ENCODE results near the gene RHEX.

The RHEX gene

DNA sequence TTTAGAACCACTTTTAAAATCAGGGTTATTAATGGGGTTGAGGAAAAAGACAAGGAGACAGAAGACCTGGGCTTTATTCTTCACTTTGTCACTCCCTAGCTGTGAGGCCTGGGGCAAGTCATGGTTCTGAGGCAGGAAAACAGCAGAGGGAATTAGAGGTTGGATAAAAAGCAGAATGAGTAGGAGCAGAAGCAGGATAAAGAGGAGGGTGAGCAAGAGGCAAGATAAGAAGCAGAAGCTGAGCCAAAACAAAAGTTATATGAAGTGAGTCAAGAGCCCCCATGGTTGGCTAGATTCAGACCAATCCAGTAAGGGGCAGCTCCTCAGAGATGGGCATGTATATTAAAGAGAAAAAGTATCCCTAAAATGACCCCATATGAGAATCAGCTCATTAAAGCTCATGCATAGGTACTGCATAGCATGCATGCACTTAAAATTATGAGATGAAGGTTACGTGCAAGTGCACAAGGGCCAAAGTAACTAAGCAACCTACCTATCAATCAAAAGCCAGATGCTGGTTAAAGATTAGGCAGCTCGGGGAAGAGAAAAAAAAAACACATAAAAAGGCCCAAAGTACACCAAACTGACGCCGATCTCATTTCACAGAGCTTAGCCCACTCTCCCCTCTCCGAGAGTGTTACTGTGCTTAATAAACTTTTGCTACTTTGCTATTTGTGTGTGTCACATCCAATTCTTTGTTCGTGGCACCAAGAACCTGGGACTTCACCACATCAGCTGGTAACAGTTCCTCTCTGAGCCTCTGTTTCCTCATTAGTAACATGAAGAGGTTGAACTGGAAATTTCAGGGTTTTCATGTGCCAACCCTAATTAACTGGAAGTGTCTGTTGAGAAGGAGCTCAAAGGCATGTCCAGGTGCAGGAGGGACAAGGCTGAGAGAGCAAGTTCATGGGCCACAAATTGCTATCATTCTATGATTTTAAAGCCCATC, 62.0 kb downstream of the RHEX start:
- in situ Hi-C loops (cut with MboI; ENCODE audit: low sequenced_read_pairs), result no loop called here

DNA sequence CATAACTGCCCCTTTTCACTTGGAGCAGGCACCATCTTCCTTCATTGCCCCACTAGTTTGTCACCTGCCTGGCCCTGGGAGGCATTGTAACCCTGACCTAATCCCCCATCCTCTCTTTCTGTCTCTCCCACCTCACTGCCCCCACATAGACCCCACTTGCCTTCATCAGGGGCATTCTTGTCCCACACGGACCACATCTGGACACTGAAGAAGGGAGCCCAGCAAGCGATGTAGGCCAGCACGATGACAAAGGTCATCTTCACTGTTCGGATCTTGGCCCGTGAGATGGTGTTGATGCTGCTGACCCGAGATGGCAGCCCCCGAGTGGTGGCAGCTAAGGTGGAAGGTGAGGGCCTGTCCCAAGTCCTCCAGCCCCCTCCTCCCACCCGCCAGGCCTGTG, 62.8 kb downstream of the RHEX start:
- in situ Hi-C loops (cut with MboI; ENCODE audit: low sequenced_read_pairs), result no loop called here

DNA sequence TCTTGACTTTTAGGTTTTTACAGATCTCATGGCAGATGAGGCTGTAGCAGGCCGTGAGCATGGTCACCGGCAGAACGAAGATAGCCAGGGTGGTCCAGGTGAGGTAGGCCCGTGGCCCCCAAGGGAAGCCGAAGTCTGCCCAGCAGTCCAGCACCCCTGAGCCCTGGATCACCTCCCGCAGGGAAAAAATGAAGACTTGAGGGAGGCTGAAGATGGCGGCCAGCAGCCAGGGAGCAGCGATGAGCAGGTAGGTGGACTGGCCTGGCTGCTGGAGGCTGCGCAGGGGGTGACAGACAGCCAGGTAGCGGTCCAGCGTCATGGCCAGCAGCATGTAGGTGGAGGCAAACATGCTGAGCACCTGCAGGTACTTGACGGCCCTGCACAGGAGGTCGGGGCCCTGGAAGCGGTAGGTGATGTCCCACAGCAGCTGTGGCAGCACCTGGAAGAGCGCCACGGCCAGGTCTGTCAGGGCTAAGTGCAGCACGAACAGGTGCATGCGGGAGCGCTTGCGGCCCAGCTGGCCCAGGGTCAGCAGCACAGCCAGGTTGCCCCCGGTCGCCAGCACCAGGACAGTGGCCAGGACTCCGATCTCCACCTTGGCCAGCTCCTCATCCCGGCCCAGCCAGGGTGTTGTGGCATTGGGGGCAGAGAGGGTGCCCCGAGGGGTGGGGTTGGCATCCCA, 63.4 kb downstream of the RHEX start:
- in situ Hi-C loops (cut with MboI; ENCODE audit: low sequenced_read_pairs), result no loop called here

DNA sequence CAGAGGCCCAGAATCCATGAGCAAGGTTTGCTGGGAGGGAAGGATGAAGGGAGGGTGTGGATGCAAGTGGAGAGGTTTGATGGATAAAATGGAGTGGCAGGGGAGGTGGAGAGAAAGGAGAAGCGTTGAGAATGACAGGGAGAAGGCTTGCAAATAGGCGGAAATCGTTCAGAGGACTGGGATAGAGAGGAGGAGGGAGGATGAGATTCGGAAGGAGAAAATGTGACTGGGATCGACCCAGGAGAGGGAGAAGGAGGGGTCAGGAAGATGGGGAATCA, 63.8 kb downstream of the RHEX start:
- in situ Hi-C loops (cut with MboI; ENCODE audit: low sequenced_read_pairs), result no loop called here

DNA sequence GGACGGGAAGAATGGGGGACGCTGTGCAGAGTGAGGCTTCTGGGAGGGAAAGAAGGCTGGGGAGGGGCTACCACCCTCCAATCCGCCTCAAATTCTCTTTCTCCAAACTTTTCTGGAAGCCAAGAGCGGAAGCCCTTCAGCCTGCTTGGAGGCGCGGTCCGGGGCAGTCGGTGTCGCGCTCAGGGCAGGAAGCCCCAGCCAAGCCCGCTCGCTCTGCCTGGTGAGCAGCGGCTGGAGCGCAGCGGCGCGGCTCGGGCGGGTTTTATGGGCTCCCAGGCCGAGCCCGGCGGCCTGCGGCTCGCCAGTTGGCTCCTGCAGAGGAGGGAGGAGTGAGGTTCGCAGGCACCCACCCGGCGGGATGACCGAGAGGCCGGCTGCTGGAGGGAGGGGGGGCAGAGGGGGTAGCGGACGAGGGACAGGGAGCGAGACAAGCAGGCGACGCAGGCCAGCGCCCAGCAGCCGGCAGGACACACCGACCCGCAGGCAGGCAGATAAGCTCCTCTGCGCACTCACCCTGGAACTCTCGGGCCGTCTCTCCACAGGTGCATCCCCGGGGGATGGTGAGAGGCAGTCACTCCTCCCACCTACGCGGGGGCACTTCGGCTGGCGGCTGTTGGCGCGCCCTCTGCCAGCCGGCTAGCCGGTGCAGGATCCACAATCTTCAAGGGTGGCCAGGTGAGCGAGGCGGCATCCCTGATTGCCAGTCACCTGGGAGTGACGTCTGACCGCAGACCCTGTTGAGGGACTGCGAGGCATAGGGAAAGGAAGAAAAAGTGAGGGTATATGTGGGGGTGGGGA, 64.4 kb downstream of the RHEX start, which contains the start of gene AVPR1B:
Gene AVPR1B, minus strand, starts transcription at position 238 of the 798 bp plus-strand sequence. CDS start 498 bp downstream, outside the sequence.
- in situ Hi-C loops (cut with MboI; ENCODE audit: low sequenced_read_pairs), result no loop called here

DNA sequence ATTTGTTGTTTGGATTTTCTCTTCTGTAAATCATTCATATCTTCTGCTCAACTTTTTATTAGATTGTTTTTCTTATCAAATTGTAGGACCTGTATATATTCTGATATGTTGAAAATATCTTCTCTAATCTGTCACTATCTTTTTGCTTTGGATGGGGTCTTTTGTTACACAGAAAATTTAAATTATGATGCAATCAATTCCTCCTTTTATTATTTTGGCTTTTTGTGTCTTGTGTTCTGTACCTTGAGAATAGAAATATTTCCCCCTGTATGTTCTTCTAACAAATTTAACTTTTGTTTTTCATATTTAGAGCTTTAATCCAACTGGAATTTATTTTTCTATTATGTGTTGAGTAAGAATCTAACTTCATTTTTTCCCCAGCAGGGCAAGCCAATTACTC, 67.4 kb downstream of the RHEX start:
- in situ Hi-C loops (cut with MboI; ENCODE audit: low sequenced_read_pairs), result no loop called here

GRCh38 chr1:206121269-206121668, 68.3 kb downstream of the RHEX start:
- in situ Hi-C loops (cut with MboI; ENCODE audit: low sequenced_read_pairs), result no loop called here

GRCh38 chr1:206122686-206123085, 69.7 kb downstream of the RHEX start:
- in situ Hi-C loops (cut with MboI; ENCODE audit: low sequenced_read_pairs), result no loop called here

GRCh38 chr1:206125346-206125745, 72.4 kb downstream of the RHEX start:
- in situ Hi-C loops (cut with MboI; ENCODE audit: low sequenced_read_pairs), result no loop called here

DNA sequence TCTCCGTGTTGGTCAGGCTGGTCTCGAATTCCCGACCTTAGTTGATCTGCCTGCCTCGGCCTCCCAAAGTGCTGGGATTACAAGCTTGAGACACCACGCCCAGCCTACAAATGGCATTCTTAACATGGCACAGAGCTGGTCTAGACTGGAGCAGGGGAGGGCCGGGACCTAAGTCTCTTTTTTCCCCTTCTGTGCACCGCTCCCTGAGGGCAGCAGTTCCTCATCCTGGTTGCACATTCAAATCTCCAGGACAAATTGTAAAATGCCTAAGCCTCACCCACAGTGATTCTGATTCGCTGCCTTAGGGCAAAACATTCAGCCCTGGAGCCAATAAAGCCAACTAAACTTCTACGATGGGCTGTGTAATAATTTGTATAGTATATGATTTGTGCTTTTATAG, 74.4 kb downstream of the RHEX start:
- in situ Hi-C loops (cut with MboI; ENCODE audit: low sequenced_read_pairs), result no loop called here

- in situ Hi-C loops (cut with MboI; ENCODE audit: low sequenced_read_pairs), result no loop called here
These were observed 75.2 kb downstream of the RHEX start for GRCh38 chr1:206128196-206128595.

GRCh38 chr1:206131037-206131436, 78.1 kb downstream of the RHEX start:
- in situ Hi-C loops (cut with MboI; ENCODE audit: low sequenced_read_pairs), result no loop called here

DNA sequence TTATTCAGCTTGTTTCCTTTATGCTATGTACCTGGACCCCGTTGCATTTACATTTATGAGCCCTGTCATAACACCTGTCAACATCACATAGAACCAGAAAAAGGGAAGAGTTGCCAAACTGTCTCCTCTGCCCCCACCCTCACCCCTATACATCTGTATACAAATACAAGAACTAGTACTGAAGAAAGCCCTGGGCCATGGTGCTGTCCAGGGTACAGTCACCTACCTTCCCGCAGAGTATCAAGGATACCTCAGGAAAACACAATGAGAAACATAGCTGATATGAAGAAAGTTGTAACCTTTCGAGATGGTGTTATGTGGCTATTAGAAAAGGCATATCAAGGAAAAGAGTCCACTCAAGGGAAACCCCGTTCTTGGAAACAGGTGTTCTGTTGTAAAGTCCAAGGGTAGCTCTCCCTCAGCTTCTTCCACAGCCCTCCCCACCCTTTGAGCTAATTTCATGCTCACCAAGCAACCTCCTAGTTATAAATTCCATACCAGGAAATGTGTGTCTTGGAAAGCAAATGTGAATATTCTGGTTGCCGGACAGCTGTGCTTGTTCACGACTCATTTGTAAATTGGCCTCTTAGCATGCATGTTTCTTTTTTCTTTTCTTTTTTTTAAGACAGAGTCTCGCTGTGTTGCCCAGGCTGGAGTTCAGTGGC, 80.9 kb downstream of the RHEX start:
- in situ Hi-C loops (cut with MboI; ENCODE audit: low sequenced_read_pairs), result no loop called here

GRCh38 chr1:206135248-206135647, 82.3 kb downstream of the RHEX start:
- in situ Hi-C loops (cut with MboI; ENCODE audit: low sequenced_read_pairs), result no loop called here

- in situ Hi-C loops (cut with MboI; ENCODE audit: low sequenced_read_pairs), result no loop called here
These were observed 83.3 kb downstream of the RHEX start for GRCh38 chr1:206136241-206136640.

DNA sequence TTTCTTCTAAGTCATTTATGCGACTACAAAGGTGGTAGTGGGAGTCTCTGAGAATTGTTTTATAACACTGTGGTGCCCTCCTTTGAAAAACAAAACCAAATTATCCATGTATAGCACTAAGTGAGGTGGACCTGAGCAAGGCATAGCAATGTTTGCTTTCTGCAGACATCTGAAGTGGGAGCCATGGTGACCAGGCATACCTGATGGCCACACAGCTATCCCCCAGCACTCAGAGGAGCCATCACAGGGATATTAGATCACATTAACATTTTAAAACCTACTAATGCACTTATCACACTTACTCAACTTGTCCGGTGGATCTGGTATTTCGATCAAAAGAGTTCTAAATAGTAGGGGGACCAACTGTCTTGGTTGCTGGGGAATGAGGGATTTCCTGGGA, 89.0 kb downstream of the RHEX start:
- in situ Hi-C loops (cut with MboI; ENCODE audit: low sequenced_read_pairs), result no loop called here

DNA sequence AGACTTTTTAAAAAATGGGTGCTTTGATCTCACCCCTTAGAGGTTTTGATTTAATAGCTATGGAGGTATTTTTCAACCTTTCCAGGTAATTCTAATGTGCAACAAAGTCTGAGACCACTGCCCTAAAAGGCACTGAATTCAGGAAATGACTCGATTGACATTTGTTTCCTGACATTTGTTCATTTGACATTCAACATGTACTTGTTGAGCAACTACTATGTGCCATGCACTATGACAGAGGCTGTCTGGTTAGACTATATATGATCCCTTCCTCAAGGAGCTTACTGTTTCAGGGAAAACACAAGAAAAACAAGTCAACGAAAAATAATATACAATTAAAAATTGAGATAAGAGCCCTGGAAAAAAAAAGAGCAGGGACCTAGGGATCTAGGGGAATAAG, 89.8 kb downstream of the RHEX start:
- in situ Hi-C loops (cut with MboI; ENCODE audit: low sequenced_read_pairs), result no loop called here

DNA sequence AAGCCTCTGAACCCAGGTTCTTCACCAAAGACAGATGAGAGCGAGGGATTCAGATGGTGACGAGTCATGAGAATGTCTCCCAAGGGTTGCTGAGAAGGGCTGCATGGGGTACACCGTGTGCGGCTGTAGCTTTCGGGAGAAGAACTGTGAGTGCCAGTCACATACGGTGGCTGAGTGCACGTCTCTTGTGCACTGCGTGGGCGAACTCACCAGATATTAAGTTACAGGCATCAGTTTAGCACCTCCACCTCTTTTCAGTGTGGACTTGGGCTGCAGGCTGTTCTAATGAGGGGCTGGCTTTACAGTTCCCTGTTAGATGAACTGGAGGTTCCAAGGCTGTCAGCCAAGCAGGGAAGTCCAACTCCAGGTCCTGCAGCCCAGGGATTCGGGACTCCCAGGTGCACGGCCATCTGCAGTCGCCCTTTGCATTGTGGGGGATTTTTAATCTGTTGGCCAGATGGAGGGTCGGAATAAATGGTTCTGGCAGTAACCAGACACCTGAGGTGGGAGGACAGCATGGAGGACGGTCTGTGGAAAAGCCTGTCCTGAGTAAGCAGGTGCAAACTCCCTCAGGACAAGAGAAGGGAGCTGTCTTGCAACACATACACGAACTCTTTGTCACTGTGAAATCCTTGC, 90.7 kb downstream of the RHEX start:
- in situ Hi-C loops (cut with MboI; ENCODE audit: low sequenced_read_pairs), result no loop called here

DNA sequence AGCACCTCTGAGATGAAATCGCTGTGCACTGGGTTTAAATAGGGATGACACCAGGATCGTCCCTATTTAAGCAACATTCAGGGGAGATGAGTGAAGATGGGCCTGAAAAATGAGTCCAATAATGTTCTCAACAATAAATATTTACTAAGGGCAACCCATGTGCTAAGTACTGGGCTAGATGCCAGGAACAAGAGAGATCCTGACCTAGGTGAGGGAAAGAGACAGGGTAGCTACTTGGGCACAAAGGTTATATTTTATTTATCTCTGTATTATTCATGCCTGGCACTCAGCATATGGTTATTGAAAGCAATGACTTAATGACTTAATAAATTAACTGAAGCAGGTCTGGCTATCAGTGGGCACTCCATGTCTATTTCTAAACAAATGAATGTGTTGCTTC, 91.6 kb downstream of the RHEX start:
- in situ Hi-C loops (cut with MboI; ENCODE audit: low sequenced_read_pairs), result no loop called here

GRCh38 chr1:206145771-206146290, 92.9 kb downstream of the RHEX start:
- in situ Hi-C loops (cut with MboI; ENCODE audit: low sequenced_read_pairs), result no loop called here

Data from hTERT RPE-1 (cell line).